Astrocyte (in vitro differentiated cells and primary cell): ENCODE results near the gene IDH3A. TPM values are rescaled to one million over a fixed set of nuclear protein-coding genes. Genes with fewer than 3 reads are reported as not detected.

Experiments
- DNase-seq: peaks from one replicate; pipeline ENCODE4 v3.0.0-alpha.2; 2010; ENCODE audit warnings: low read depth
- FAIRE-seq: peaks from 2 replicates; lab custom pipeline; 2011; peaks lifted over from hg19 to GRCh38; lab: Jason Lieb, UNC
- H2AFZ ChIP-seq: 2 replicates; pipeline ENCODE4 v1.6.0; 2012; ENCODE audit warnings: low read depth, low read length, inconsistent platforms
- H3K27ac ChIP-seq: 2 replicates; pipeline ENCODE4 v1.5.1; 2011; ENCODE audit warnings: low read depth, low read length, inconsistent platforms
- H3K27me3 ChIP-seq: 2 replicates; pipeline ENCODE4 v1.6.0; 2011; ENCODE audit warnings: low read length, inconsistent platforms; ENCODE audit not compliant: insufficient read depth
- H3K36me3 ChIP-seq: 2 replicates; pipeline ENCODE4 v1.5.1; 2011; ENCODE audit warnings: low read length, inconsistent platforms; ENCODE audit not compliant: insufficient read depth
- H3K4me1 ChIP-seq: 2 replicates; pipeline ENCODE4 v1.5.1; 2011; ENCODE audit warnings: low read length, inconsistent platforms; ENCODE audit not compliant: insufficient read depth
- H3K4me2 ChIP-seq: 2 replicates; pipeline ENCODE4 v1.6.0; 2012; ENCODE audit warnings: low read length, inconsistent platforms
- H3K4me3 ChIP-seq: 2 replicates; pipeline ENCODE4 v1.5.1; 2011; ENCODE audit warnings: low read depth, mild to moderate bottlenecking, low read length, inconsistent platforms; ENCODE audit not compliant: insufficient read depth
- H3K79me2 ChIP-seq: 2 replicates; pipeline ENCODE4 v1.6.0; 2012; ENCODE audit warnings: mild to moderate bottlenecking, low read length, inconsistent platforms; ENCODE audit not compliant: insufficient read depth
- H3K9ac ChIP-seq: 2 replicates; pipeline ENCODE4 v1.6.0; 2012; ENCODE audit warnings: mild to moderate bottlenecking, low read length, inconsistent platforms
- H3K9me3 ChIP-seq: 2 replicates; pipeline ENCODE4 v1.5.1; 2012; ENCODE audit warnings: low read depth, mild to moderate bottlenecking, low read length, inconsistent platforms; ENCODE audit not compliant: insufficient read depth
- H4K20me1 ChIP-seq: 2 replicates; pipeline ENCODE4 v1.6.0; 2012; ENCODE audit warnings: low read length, inconsistent platforms; ENCODE audit not compliant: insufficient read depth
- H3K27ac Mint-ChIP-seq: one replicate; pipeline ENCODE4 v1.8.0; 2021; ENCODE audit warnings: mild to moderate bottlenecking, mixed read lengths; ENCODE audit not compliant: unreplicated experiment
- H3K27me3 Mint-ChIP-seq: one replicate; pipeline ENCODE4 v1.8.0; 2021; ENCODE audit warnings: low read depth, mixed read lengths; ENCODE audit not compliant: unreplicated experiment
- H3K36me3 Mint-ChIP-seq: one replicate; pipeline ENCODE4 v1.8.0; 2021; ENCODE audit warnings: low read depth, mixed read lengths; ENCODE audit not compliant: unreplicated experiment
- H3K4me1 Mint-ChIP-seq: one replicate; pipeline ENCODE4 v1.8.0; 2021; ENCODE audit warnings: low read depth, mixed read lengths; ENCODE audit not compliant: unreplicated experiment
- H3K4me3 Mint-ChIP-seq: one replicate; pipeline ENCODE4 v1.8.0; 2021; ENCODE audit warnings: mild to moderate bottlenecking, moderate library complexity, mixed read lengths; ENCODE audit not compliant: unreplicated experiment
- H3K9me3 Mint-ChIP-seq: one replicate; pipeline ENCODE4 v1.8.0; 2021; ENCODE audit warnings: mild to moderate bottlenecking, mixed read lengths; ENCODE audit not compliant: unreplicated experiment
- EZH2 ChIP-seq: IDR thresholded peaks from 2 replicates; pipeline ENCODE4 v1.6.1; 2012; ENCODE audit warnings: mild to moderate bottlenecking, low read length, inconsistent platforms; ENCODE audit not compliant: insufficient read depth
- total RNA-seq: library from RNA; stranded (reverse); gene quantifications from 2 replicates; pipeline ENCODE4 v1.2.1, GENCODE V29; 2021
- TF ChIP-seq, protein P1 (sequence below): IDR thresholded peaks from 2 replicates; pipeline ENCODE4 v1.5.1; 2011; ENCODE audit warnings: low read depth, mild to moderate bottlenecking, inconsistent platforms, low read length, moderate library complexity; ENCODE audit not compliant: insufficient read depth

The IDH3A gene
- total RNA-seq, 1 donor from 2014 or later: 36.3 TPM

DNA sequence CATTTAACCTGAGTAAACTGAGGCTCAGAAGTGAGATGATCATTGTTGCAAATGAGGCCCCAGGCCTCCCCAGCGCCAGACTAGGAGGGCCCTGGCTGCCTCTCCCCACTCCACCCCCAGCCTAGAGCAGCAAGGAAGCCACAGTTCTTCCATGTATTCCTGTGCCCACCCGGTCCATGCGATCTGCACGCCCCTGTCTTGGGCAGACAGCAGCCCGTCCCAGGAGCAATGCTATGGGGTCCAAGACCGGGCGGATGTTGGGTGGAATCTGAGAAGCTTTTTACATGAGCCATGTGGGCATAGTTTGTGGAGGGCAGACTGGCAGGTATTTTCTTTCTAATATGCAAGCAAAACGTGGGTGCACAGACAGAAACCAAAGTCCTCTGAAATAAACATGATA is 41.7 kb upstream of the IDH3A start:
- Mint-ChIP-seq H3K36me3 (peaks cover 6% of the 10 kb centered on the region), H3K27me3 (peaks cover 40% of the 10 kb centered on the region), H3K9me3 (no peaks in the 10 kb centered on the region), H3K4me3 (no peak overlapping the region), H3K27ac (no peak overlapping the region), H3K4me1 (peaks cover 5% of the 10 kb centered on the region)
- DNase-seq (no peak), FAIRE-seq (no peak)
- Histone ChIP-seq H3K9ac (no peak overlapping the region), H3K9me3 (no peaks in the 10 kb centered on the region), H3K27me3 (peaks cover 2% of the 10 kb centered on the region), H2AFZ (no peak overlapping the region), H3K4me2 (no peak overlapping the region), H3K36me3 (no peaks in the 10 kb centered on the region), H4K20me1 (no peaks in the 10 kb centered on the region), H3K4me1 (peaks cover 5% of the 10 kb centered on the region), H3K79me2 (no peaks in the 10 kb centered on the region), H3K4me3 (no peak overlapping the region), H3K27ac (no peak overlapping the region)
- TF ChIP-seq, protein P1, sequence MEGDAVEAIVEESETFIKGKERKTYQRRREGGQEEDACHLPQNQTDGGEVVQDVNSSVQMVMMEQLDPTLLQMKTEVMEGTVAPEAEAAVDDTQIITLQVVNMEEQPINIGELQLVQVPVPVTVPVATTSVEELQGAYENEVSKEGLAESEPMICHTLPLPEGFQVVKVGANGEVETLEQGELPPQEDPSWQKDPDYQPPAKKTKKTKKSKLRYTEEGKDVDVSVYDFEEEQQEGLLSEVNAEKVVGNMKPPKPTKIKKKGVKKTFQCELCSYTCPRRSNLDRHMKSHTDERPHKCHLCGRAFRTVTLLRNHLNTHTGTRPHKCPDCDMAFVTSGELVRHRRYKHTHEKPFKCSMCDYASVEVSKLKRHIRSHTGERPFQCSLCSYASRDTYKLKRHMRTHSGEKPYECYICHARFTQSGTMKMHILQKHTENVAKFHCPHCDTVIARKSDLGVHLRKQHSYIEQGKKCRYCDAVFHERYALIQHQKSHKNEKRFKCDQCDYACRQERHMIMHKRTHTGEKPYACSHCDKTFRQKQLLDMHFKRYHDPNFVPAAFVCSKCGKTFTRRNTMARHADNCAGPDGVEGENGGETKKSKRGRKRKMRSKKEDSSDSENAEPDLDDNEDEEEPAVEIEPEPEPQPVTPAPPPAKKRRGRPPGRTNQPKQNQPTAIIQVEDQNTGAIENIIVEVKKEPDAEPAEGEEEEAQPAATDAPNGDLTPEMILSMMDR: no peak
- TF ChIP-seq EZH2: no peak

DNA sequence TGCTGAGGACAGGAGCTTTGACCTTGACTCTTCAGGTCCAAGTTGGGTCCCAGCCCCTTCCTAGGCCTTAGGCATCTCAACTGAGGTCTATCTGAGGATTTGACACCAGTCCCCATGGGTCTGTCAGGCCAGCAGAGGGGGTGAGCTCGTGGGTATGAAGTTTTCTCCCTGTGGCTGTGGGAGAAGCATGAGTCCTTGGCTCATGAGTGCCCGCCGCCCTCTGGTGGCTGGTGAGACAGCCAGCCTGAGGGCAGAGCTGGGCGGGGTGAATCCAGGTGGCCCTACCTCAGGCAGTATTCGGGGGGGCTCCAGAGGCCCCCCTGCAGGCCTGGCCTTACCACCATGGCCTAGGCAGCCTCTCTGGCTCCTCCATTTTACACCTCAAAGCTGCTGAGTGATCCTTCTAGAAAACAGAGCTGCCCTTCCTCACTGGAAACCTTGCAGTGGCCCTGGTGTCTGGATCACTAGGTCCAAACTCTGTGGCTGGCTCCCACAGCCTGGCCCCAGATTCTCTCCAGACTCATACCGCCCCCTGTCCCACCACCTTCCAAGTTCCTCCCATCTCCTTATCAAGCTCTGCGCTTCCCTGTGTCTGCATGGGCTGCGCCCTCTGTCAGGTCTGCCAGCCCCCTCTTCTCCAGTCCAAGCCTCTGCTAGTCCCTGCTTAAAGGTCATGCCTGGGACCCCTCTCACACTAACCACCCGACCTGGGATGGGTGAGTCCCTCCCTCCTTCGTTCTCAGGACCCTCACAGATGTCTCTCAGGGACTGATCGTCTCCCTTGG is 40.7 kb upstream of the IDH3A start:
- FAIRE-seq: no peak
- no peak overlapping the region for H3K9ac ChIP-seq
- H3K79me2 ChIP-seq: no peaks in the 10 kb centered on the region
- Mint-ChIP-seq H3K36me3 (peaks cover 6% of the 10 kb centered on the region), H3K4me3 (no peak overlapping the region), H3K27me3 (peaks cover 34% of the 10 kb centered on the region), H3K4me1 (peaks cover 5% of the 10 kb centered on the region), H3K9me3 (no peaks in the 10 kb centered on the region), H3K27ac (no peak overlapping the region)
- no peaks in the 10 kb centered on the region for H4K20me1 ChIP-seq
- H3K36me3 ChIP-seq: no peaks in the 10 kb centered on the region
- H3K4me3 ChIP-seq: no peak overlapping the region
- H3K9me3 ChIP-seq: no peaks in the 10 kb centered on the region
- peaks cover 5% of the 10 kb centered on the region for H3K4me1 ChIP-seq
- no peak overlapping the region for H3K27ac ChIP-seq
- peak; percentile 62 for DNase-seq
- peaks cover 2% of the 10 kb centered on the region for H3K27me3 ChIP-seq
- H3K4me2 ChIP-seq: no peak overlapping the region
- TF ChIP-seq EZH2: no peak
- TF ChIP-seq, protein P1: peak; percentile 69
- H2AFZ ChIP-seq: no peak overlapping the region

DNA sequence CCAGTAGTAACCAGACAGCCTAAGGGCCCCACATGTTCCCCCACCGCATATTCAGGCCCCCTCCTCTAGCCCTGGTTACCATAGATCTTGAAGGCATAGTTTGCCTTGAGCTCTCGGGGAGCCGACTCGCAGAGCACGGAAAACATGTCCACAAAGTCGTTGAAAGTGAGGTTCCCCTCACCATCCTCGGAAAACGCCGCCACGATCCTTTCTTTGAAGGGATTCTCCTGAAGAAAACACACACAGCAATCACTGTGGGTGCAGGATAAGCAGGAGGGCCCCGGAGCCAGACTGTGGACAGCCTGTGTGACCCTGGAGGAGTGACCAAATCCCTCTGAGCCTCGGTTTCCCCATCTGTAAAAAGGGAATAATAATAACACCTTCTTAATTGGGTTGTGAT is 40.0 kb upstream of the IDH3A start:
- no peaks in the 10 kb centered on the region for H4K20me1 ChIP-seq
- no peak overlapping the region for H3K4me2 ChIP-seq
- no peak for DNase-seq
- peaks cover 32% of the 10 kb centered on the region for H3K27me3 Mint-ChIP-seq
- H3K27ac ChIP-seq: no peak overlapping the region
- H2AFZ ChIP-seq: no peak overlapping the region
- no peak overlapping the region for H3K9ac ChIP-seq
- peaks cover 6% of the 10 kb centered on the region for H3K36me3 Mint-ChIP-seq
- H3K79me2 ChIP-seq: no peaks in the 10 kb centered on the region
- no peak for FAIRE-seq
- peaks cover 5% of the 10 kb centered on the region for H3K4me1 Mint-ChIP-seq
- H3K36me3 ChIP-seq: no peaks in the 10 kb centered on the region
- peaks cover 5% of the 10 kb centered on the region for H3K4me1 ChIP-seq
- H3K4me3 ChIP-seq: no peak overlapping the region
- no peaks in the 10 kb centered on the region for H3K9me3 Mint-ChIP-seq
- H3K9me3 ChIP-seq: no peaks in the 10 kb centered on the region
- TF ChIP-seq EZH2: no peak
- TF ChIP-seq, protein P1: no peak
- no peak overlapping the region for H3K4me3 Mint-ChIP-seq
- no peak overlapping the region for H3K27ac Mint-ChIP-seq
- peaks cover 2% of the 10 kb centered on the region for H3K27me3 ChIP-seq
